HepG2 (cell line): ENCODE measurements around the gene CNPY4. TPM values are rescaled to one million over a fixed set of nuclear protein-coding genes. Genes with fewer than 3 reads are reported as not detected.

Experiments
- GATA4 ChIP-seq: sonication (generic); IDR thresholded peaks from 2 replicates; pipeline ENCODE4 v1.6.1; 2016; ENCODE audit warnings: antibody characterized with exemption, low read depth, borderline replicate concordance
- MTERF4 ChIP-seq: sonication (generic); formaldehyde crosslinking; IDR thresholded peaks from 2 replicates; pipeline ENCODE4 v1.8.0; 2023; ENCODE audit warnings: mild to moderate bottlenecking, missing genetic modification reagents
- POLR2G ChIP-seq: fragments of 200-400 bp; formaldehyde crosslinking; IDR thresholded peaks from 2 replicates; pipeline ENCODE4 v1.6.1; 2018; ENCODE audit warnings: mild to moderate bottlenecking, low read depth, low read length, moderate library complexity
- SP2 ChIP-seq: sonication (generic); formaldehyde crosslinking; IDR thresholded peaks from 2 replicates; pipeline ENCODE4 v1.5.1; 2020; ENCODE audit warnings: mild to moderate bottlenecking, missing genetic modification reagents
- THRA ChIP-seq: sonication (generic); formaldehyde crosslinking; IDR thresholded peaks from 2 replicates; pipeline ENCODE4 v1.4.0; 2020; ENCODE audit warnings: missing genetic modification reagents, borderline replicate concordance
- ZNF136 ChIP-seq: sonication (generic); formaldehyde crosslinking; IDR thresholded peaks from 2 replicates; pipeline ENCODE4 v1.8.1; 2022; ENCODE audit warnings: low read depth, mild to moderate bottlenecking, moderate library complexity, missing genetic modification reagents
- ZNF367 ChIP-seq: sonication (generic); formaldehyde crosslinking; IDR thresholded peaks from 2 replicates; pipeline ENCODE4 v1.4.0; 2020; ENCODE audit warnings: missing genetic modification reagents, borderline replicate concordance
- ZNF646 ChIP-seq: sonication (generic); formaldehyde crosslinking; IDR thresholded peaks from 2 replicates; pipeline ENCODE4 v1.9.0; 2021; ENCODE audit warnings: mild to moderate bottlenecking, missing genetic modification reagents
- ZSCAN20 ChIP-seq: sonication (generic); formaldehyde crosslinking; IDR thresholded peaks from 2 replicates; pipeline ENCODE4 v1.4.0; 2020; ENCODE audit warnings: missing genetic modification reagents, mild to moderate bottlenecking, borderline replicate concordance
- polyA plus RNA-seq, 8 experiments: library from polyadenylated mRNA; depleted of rRNA in 3 of 8; stranded (reverse) in 7 of 8; unstranded in 1 of 8; fragments of >200 nt; fragmentation: Illumina TruSeq in 4 of 8; extraction: Trizol in 4 of 8; gene quantifications; 2 replicates each; pipeline versions ENCODE4 v1.2.1 to v1.2.3, GENCODE V29; 2011 to 2016; ENCODE audit warnings: low read depth in 4 of 8, missing spikeins in 1 of 8, mixed read lengths in 1 of 8; ENCODE audit not compliant: insufficient read depth in 1 of 8
- total RNA-seq, 5 experiments: library from RNA; depleted of rRNA; stranded (reverse); fragments of >200 nt; fragmentation: Illumina TruSeq; extraction: Trizol; gene quantifications; 2 replicates each; pipeline ENCODE4 v1.2.3, GENCODE V29; 2016; ENCODE audit warnings: low read depth in 1 of 5
- TF ChIP-seq, protein P1 (sequence below): sonication (generic); formaldehyde crosslinking; IDR thresholded peaks from 2 replicates; pipeline ENCODE4 v1.4.0; 2020; ENCODE audit warnings: low read depth, mild to moderate bottlenecking, missing genetic modification reagents
- TF ChIP-seq, protein P2 (sequence below): sonication (generic); formaldehyde crosslinking; IDR thresholded peaks from 2 replicates; pipeline ENCODE4 v1.4.0; 2020; ENCODE audit warnings: mild to moderate bottlenecking, missing genetic modification reagents
- TF ChIP-seq, protein P3 (sequence below): sonication (generic); formaldehyde crosslinking; IDR thresholded peaks from 2 replicates; pipeline ENCODE4 v1.5.0; 2020; ENCODE audit warnings: missing genetic modification reagents
- TF ChIP-seq, protein P4 (sequence below): sonication (generic); formaldehyde crosslinking; IDR thresholded peaks from 2 replicates; pipeline ENCODE4 v1.5.1; 2020; ENCODE audit warnings: mild to moderate bottlenecking, missing genetic modification reagents, moderate library complexity

Gene CNPY4
- total and polyA plus RNA-seq, 2 of the 13 experiments (the other 11 are each of a cell fraction or from before 2014, with no cell fraction given): 6.2 to 12.7 TPM

DNA sequence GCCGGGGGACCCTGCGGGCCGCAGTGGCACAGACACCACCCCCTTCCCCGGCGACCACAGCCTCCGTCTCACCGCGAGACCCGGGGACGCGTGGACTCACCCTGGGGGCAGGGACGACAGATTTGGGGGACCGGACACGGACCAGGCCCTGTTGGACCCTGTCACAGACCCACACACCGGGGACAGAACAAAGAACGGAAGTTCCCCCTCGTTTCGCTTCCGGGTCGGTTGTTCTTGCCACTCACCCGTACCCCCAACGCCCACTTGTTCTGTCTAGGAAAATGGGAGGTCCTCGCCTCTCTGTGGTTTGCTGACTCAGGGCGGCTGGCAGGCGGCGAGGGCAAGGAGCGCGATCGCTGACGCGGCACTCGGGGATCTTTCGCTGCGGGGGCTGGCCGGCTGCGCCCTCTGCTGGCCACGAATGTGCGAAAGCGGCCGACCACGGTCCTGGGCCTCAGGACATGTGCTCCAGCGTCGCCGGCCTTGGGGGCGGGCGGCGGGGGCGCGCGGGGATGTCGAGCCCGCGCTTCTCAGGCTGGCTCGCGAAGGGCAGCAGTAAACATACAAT, 37.8 kb upstream of the CNPY4 start, which contains the start of gene ZNF3 (continued):
- TF ChIP-seq, protein P1, sequence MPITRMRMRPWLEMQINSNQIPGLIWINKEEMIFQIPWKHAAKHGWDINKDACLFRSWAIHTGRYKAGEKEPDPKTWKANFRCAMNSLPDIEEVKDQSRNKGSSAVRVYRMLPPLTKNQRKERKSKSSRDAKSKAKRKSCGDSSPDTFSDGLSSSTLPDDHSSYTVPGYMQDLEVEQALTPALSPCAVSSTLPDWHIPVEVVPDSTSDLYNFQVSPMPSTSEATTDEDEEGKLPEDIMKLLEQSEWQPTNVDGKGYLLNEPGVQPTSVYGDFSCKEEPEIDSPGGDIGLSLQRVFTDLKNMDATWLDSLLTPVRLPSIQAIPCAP (CRISPR knock-in tag): no peak
- no peak; the same call in 1 of the 2 replicates for TF ChIP-seq THRA (CRISPR knock-in tag)
- no peak for TF ChIP-seq ZNF367
- TF ChIP-seq, protein P2, sequence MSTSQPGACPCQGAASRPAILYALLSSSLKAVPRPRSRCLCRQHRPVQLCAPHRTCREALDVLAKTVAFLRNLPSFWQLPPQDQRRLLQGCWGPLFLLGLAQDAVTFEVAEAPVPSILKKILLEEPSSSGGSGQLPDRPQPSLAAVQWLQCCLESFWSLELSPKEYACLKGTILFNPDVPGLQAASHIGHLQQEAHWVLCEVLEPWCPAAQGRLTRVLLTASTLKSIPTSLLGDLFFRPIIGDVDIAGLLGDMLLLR: peak; percentile 90
- peak; percentile 79 for TF ChIP-seq SP2 (CRISPR knock-in tag)
- TF ChIP-seq MTERF4 (CRISPR knock-in tag): peak; percentile 86
- peak; percentile 20; the same call in 1 of the 2 replicates for TF ChIP-seq ZNF136
- TF ChIP-seq, protein P3, sequence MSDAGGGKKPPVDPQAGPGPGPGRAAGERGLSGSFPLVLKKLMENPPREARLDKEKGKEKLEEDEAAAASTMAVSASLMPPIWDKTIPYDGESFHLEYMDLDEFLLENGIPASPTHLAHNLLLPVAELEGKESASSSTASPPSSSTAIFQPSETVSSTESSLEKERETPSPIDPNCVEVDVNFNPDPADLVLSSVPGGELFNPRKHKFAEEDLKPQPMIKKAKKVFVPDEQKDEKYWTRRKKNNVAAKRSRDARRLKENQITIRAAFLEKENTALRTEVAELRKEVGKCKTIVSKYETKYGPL: no peak
- peak; percentile 58; the same call in 1 of the 2 replicates for TF ChIP-seq ZSCAN20 (CRISPR knock-in tag)
- TF ChIP-seq ZNF646 (CRISPR knock-in tag): no peak
- 0 out of 2 replicates have a peak, but pooled peaks have one; percentile 23 for TF ChIP-seq GATA4
- TF ChIP-seq, protein P4, sequence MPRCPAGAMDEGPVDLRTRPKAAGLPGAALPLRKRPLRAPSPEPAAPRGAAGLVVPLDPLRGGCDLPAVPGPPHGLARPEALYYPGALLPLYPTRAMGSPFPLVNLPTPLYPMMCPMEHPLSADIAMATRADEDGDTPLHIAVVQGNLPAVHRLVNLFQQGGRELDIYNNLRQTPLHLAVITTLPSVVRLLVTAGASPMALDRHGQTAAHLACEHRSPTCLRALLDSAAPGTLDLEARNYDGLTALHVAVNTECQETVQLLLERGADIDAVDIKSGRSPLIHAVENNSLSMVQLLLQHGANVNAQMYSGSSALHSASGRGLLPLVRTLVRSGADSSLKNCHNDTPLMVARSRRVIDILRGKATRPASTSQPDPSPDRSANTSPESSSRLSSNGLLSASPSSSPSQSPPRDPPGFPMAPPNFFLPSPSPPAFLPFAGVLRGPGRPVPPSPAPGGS (CRISPR knock-in tag): peak; percentile 87
- TF ChIP-seq POLR2G: peak; percentile 78; the same call in 1 of the 2 replicates
